IMR-90 (cell line): Measurements from ENCODE around the gene FRZB. TPM values are rescaled to one million over a fixed set of nuclear protein-coding genes. Genes with fewer than 3 reads are reported as not detected.

ENCODE experiments used
- ATAC-seq: fragments of 200-7000 bp; cut with Tn5 transposase; 2 replicates; pipeline ENCODE4 v1.9.1; 2020; ENCODE audit warnings: low read depth, mild to moderate bottlenecking, moderate library complexity
- BruUV-seq: library from RNA; stranded (reverse); fragments of 400-500 nt; replicated peaks from 2 replicates; lab custom pipeline; 2021; lab: Mats Ljungman, UMichigan
- CTCF ChIA-PET: fragments of 300-600 bp; formaldehyde crosslinking; extraction: SDS; loops from one replicate; lab custom pipeline; 2021; ENCODE audit warnings: antibody characterized with exemption; lab: Yijun Ruan, JAX
- POLR2A ChIA-PET: fragments of 300-600 bp; sonication (Branson Sonifier 250); formaldehyde crosslinking; loops from one replicate; lab custom pipeline; 2022; ENCODE audit warnings: antibody characterized with exemption; ENCODE audit not compliant: unreplicated experiment; lab: Charles Lee
- DNase-seq: peaks from one replicate; pipeline ENCODE4 v3.0.0; 2013
- H2AFZ ChIP-seq: replicated peaks from 2 replicates; pipeline ENCODE3; 2013; ENCODE audit warnings: low read length, mild to moderate bottlenecking; ENCODE audit not compliant: poor library complexity
- H2AK5ac ChIP-seq: 2 replicates; pipeline ENCODE4 v1.6.1; 2013; ENCODE audit warnings: low read depth, low read length, inconsistent platforms
- H2AK9ac ChIP-seq: replicated peaks from 2 replicates; pipeline ENCODE3; 2013; ENCODE audit warnings: mild to moderate bottlenecking, low read depth, low read length, moderate library complexity; ENCODE audit not compliant: poor library complexity
- H2BK120ac ChIP-seq: 2 replicates; pipeline ENCODE4 v1.6.1; 2013; ENCODE audit warnings: low read depth, low read length, inconsistent platforms
- H2BK15ac ChIP-seq: 3 replicates; pipeline ENCODE4 v1.6.1; 2013; ENCODE audit warnings: low read depth, low read length, inconsistent platforms
- H2BK20ac ChIP-seq: 2 replicates; pipeline ENCODE4 v1.6.1; 2013; ENCODE audit warnings: low read depth, mild to moderate bottlenecking, inconsistent platforms, low read length, moderate library complexity
- H2BK5ac ChIP-seq: 2 replicates; pipeline ENCODE4 v1.6.1; 2013; ENCODE audit warnings: mild to moderate bottlenecking, low read depth, low read length, inconsistent platforms; ENCODE audit not compliant: poor library complexity, severe bottlenecking
- H3K14ac ChIP-seq: replicated peaks from 2 replicates; pipeline ENCODE4 v1.6.1; 2013; ENCODE audit warnings: low read depth, low read length, inconsistent platforms
- H3K18ac ChIP-seq: 2 replicates; pipeline ENCODE4 v1.6.1; 2013; ENCODE audit warnings: low read depth, low read length, control low read depth
- H3K23ac ChIP-seq: 2 replicates; pipeline ENCODE4 v1.6.1; 2013; ENCODE audit warnings: low read depth, low read length, inconsistent platforms
- H3K27ac ChIP-seq: 2 replicates; pipeline ENCODE4 v1.5.1; 2013; ENCODE audit warnings: mild to moderate bottlenecking, control low read depth, low read length; ENCODE audit not compliant: insufficient read depth
- H3K27me3 ChIP-seq: 2 replicates; pipeline ENCODE4 v1.6.1; 2013; ENCODE audit warnings: low read length; ENCODE audit not compliant: control insufficient read depth, insufficient read depth
- H3K36me3 ChIP-seq: 2 replicates; pipeline ENCODE4 v1.6.1; 2013; ENCODE audit warnings: low read length, mixed read lengths; ENCODE audit not compliant: control insufficient read depth, insufficient read depth
- H3K4ac ChIP-seq: 2 replicates; pipeline ENCODE4 v1.6.1; 2013; ENCODE audit warnings: low read depth, low read length, inconsistent platforms
- H3K4me1 ChIP-seq: 2 replicates; pipeline ENCODE4 v1.6.1; 2013; ENCODE audit warnings: low read length, mixed read lengths; ENCODE audit not compliant: control insufficient read depth, insufficient read depth
- H3K4me2 ChIP-seq: 2 replicates; pipeline ENCODE4 v1.6.1; 2013; ENCODE audit warnings: low read depth, mild to moderate bottlenecking, control low read depth, low read length, moderate library complexity
- H3K4me3 ChIP-seq: 2 replicates; pipeline ENCODE4 v1.5.1; 2013; ENCODE audit warnings: low read depth, mild to moderate bottlenecking, control low read depth, low read length, moderate library complexity; ENCODE audit not compliant: insufficient read depth
- H3K56ac ChIP-seq: 2 replicates; pipeline ENCODE4 v1.6.1; 2013; ENCODE audit warnings: low read length, inconsistent platforms; ENCODE audit not compliant: insufficient read depth; ENCODE audit errors: extremely low read depth
- H3K79me1 ChIP-seq, 2 experiments: 2 replicates each; pipeline ENCODE4 v1.6.1; 2013; ENCODE audit warnings: low read length in 2 of 2, inconsistent platforms in 1 of 2, low read depth in 1 of 2
- H3K9ac ChIP-seq: 2 replicates; pipeline ENCODE4 v1.6.1; 2013; ENCODE audit warnings: low read depth, low read length, control low read depth
- H3K9me1 ChIP-seq: 2 replicates; pipeline ENCODE4 v1.6.1; 2013; ENCODE audit warnings: low read length, inconsistent platforms; ENCODE audit not compliant: insufficient read depth
- H3K9me3 ChIP-seq: 2 replicates; pipeline ENCODE4 v1.6.1; 2013; ENCODE audit warnings: low read length; ENCODE audit not compliant: control insufficient read depth, insufficient read depth
- H4K20me1 ChIP-seq: 2 replicates; pipeline ENCODE4 v1.6.1; 2013; ENCODE audit warnings: low read length, inconsistent platforms; ENCODE audit not compliant: insufficient read depth
- H4K5ac ChIP-seq: 2 replicates; pipeline ENCODE4 v1.6.1; 2013; ENCODE audit warnings: mild to moderate bottlenecking, low read depth, low read length, control low read depth
- H4K8ac ChIP-seq, 2 experiments: 2 replicates each; pipeline ENCODE4 v1.6.1; 2013; ENCODE audit warnings: low read depth in 2 of 2, low read length in 2 of 2, control low read depth in 1 of 2, inconsistent platforms in 1 of 2
- H4K91ac ChIP-seq: 2 replicates; pipeline ENCODE4 v1.6.1; 2013; ENCODE audit warnings: low read depth, low read length, inconsistent platforms; ENCODE audit not compliant: insufficient read depth
- ELK1 ChIP-seq: fragments of 150-350 bp; IDR thresholded peaks from 2 replicates; pipeline ENCODE4 v1.6.1; 2016; ENCODE audit warnings: low read depth, mild to moderate bottlenecking, low read length, moderate library complexity, borderline replicate concordance
- RAD21 ChIP-seq: IDR thresholded peaks from 2 replicates; pipeline ENCODE4 v1.6.1; 2012; ENCODE audit warnings: low read length, improper control_type of control experiment
- WGBS, 2 experiments: methylation state at CpG; one replicate each; pipeline versions ENCODE4 v1.1.5 to v1.1.7; 2013; ENCODE audit warnings: missing lambda C conversion rate in 2 of 2; ENCODE audit not compliant: insufficient read length in 1 of 2; ENCODE audit errors: extremely low coverage in 2 of 2; 5-methylcytosine and 5-hydroxymethylcytosine counted together
- dilution Hi-C: fragments of 300-500 bp; cut with HindIII; formaldehyde crosslinking; loops from one replicate; pipeline ENCODE4 v1.14.3; 2018; ENCODE audit warnings: low sequenced_read_pairs; ENCODE audit not compliant: unreplicated experiment
- in situ Hi-C: fragments of 300-500 bp; cut with MboI; formaldehyde crosslinking; loops from 3 replicates; pipeline ENCODE4 v1.14.3; 2019; ENCODE audit warnings: low sequenced_read_pairs, inconsistent platforms, mixed read lengths
- intact Hi-C: fragments of 100-400 bp; cut with micrococcal nuclease; formaldehyde crosslinking; loops from 2 replicates; pipeline ENCODE4 v1.10.0; 2022
- polyA plus RNA-seq, 3 experiments: library from polyadenylated mRNA; depleted of rRNA; stranded (reverse); fragments of >200 nt; gene quantifications; 2 replicates each; pipeline ENCODE4 v1.2.3, GENCODE V29; 2012; ENCODE audit warnings: low replicate concordance in 1 of 3
- total RNA-seq: library from RNA; depleted of rRNA; stranded (reverse); fragments of >200 nt; gene quantifications from 2 replicates; pipeline ENCODE4 v1.2.3, GENCODE V29; 2012

FRZB gene
- total and polyA plus RNA-seq, 2 of the 4 experiments (the other 2 are of a cell fraction), result 0.18 to 1.2 TPM

GRCh38 chr2:182824767-182825158 is 41.7 kb downstream of the FRZB start:
- no peak overlapping the region for H3K23ac ChIP-seq
- no peak overlapping the region for H2AFZ ChIP-seq
- H2BK20ac ChIP-seq, result no peak overlapping the region
- H3K14ac ChIP-seq, result no peak overlapping the region
- ATAC-seq, result no peak
- BruUV-seq, result no TSS peak
- no peak overlapping the region for H3K4me2 ChIP-seq
- dilution Hi-C loops, result no loop called here
- ChIA-PET CTCF (no interaction called here), POLR2A (no interaction called here)
- H3K9me1 ChIP-seq, result no peaks in the 10 kb centered on the region
- no peaks in the 10 kb centered on the region for H3K27me3 ChIP-seq
- H3K79me1 ChIP-seq, result no peaks in the 10 kb centered on the region
- H3K56ac ChIP-seq, result no peak overlapping the region
- H3K9ac ChIP-seq, result no peak overlapping the region
- no peak overlapping the region for H3K4me3 ChIP-seq
- no peaks in the 10 kb centered on the region for H3K36me3 ChIP-seq
- no peak overlapping the region for H2BK5ac ChIP-seq
- 78% methylated on average over 5 of the region's 6 CpGs; no CpG with 5 or more reads in 1 of the 2 experiments for WGBS, 2 experiments
- H4K5ac ChIP-seq, result no peak overlapping the region
- H2AK9ac ChIP-seq, result no peak overlapping the region
- no peak overlapping the region for H2BK15ac ChIP-seq
- intact Hi-C loops, result no loop called here
- H3K9me3 ChIP-seq, result no peaks in the 10 kb centered on the region
- H4K91ac ChIP-seq, result no peak overlapping the region
- no peak overlapping the region for H3K4ac ChIP-seq
- no peak overlapping the region for H2AK5ac ChIP-seq
- H4K20me1 ChIP-seq, result no peaks in the 10 kb centered on the region
- in situ Hi-C loops, result no loop called here
- H2BK120ac ChIP-seq, result no peak overlapping the region
- no peak for DNase-seq
- no peaks in the 10 kb centered on the region for H3K4me1 ChIP-seq
- TF ChIP-seq ELK1, result no peak
- TF ChIP-seq RAD21, result no peak
- no peak overlapping the region for H3K18ac ChIP-seq
- no peak overlapping the region for H4K8ac ChIP-seq
- no peak overlapping the region for H3K27ac ChIP-seq
